ENCODE results near the gene GLT1D1. TPM values are rescaled to one million over a fixed set of nuclear protein-coding genes. Genes with fewer than 3 reads are reported as not detected.

The GLT1D1 gene
- polyA plus RNA-seq, 1 of the 3 experiments (the other 2 are of a cell fraction), result 0.05 TPM

DNA sequence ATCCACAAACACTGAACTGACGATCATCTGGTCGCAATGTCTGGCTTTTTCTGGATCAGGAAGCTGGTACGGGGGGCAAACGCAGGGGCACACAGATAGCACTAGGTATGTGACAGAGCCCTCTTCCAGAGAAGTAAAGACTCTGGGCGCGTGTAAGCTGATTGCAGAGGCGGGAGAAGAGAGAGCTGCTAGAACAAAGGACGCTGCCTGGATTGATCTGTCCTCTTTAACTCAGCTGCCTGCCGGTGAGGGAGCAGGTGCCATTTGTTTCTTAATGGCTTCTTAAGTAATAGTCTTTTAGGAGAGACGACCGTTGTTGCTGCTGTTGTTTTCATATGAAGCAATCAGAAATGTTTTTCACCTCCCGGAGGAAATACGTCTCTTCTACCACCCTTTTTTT, 77.3 kb downstream of the GLT1D1 start (continued):
- TF ChIP-seq, protein P1, sequence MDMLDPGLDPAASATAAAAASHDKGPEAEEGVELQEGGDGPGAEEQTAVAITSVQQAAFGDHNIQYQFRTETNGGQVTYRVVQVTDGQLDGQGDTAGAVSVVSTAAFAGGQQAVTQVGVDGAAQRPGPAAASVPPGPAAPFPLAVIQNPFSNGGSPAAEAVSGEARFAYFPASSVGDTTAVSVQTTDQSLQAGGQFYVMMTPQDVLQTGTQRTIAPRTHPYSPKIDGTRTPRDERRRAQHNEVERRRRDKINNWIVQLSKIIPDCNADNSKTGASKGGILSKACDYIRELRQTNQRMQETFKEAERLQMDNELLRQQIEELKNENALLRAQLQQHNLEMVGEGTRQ (IDR thresholded peaks at IDR 0.05; ENCODE audit: borderline replicate concordance, low read depth, low read length), result no peak
- TF ChIP-seq EZH2phosphoT487 (IDR thresholded peaks at IDR 0.05; ENCODE audit: borderline replicate concordance, low read depth) (no peak), CHD2 (IDR thresholded peaks at IDR 0.05; ENCODE audit: low read length, partially characterized antibody) (no peak), NRF1 (IDR thresholded peaks at IDR 0.05; ENCODE audit: low read depth, low read length) (no peak), RCOR1 (IDR thresholded peaks at IDR 0.05; ENCODE audit: low read length) (no peak), FOSL2 (IDR thresholded peaks at IDR 0.05; ENCODE audit: borderline replicate concordance, low read depth) (no peak), JUND (IDR thresholded peaks at IDR 0.05) (no peak), FOXJ3 (CRISPR knock-in tag; IDR thresholded peaks at IDR 0.05) (no peak), YY1 (IDR thresholded peaks at IDR 0.05; ENCODE audit: low read depth) (no peak)
- TF ChIP-seq, protein P2, sequence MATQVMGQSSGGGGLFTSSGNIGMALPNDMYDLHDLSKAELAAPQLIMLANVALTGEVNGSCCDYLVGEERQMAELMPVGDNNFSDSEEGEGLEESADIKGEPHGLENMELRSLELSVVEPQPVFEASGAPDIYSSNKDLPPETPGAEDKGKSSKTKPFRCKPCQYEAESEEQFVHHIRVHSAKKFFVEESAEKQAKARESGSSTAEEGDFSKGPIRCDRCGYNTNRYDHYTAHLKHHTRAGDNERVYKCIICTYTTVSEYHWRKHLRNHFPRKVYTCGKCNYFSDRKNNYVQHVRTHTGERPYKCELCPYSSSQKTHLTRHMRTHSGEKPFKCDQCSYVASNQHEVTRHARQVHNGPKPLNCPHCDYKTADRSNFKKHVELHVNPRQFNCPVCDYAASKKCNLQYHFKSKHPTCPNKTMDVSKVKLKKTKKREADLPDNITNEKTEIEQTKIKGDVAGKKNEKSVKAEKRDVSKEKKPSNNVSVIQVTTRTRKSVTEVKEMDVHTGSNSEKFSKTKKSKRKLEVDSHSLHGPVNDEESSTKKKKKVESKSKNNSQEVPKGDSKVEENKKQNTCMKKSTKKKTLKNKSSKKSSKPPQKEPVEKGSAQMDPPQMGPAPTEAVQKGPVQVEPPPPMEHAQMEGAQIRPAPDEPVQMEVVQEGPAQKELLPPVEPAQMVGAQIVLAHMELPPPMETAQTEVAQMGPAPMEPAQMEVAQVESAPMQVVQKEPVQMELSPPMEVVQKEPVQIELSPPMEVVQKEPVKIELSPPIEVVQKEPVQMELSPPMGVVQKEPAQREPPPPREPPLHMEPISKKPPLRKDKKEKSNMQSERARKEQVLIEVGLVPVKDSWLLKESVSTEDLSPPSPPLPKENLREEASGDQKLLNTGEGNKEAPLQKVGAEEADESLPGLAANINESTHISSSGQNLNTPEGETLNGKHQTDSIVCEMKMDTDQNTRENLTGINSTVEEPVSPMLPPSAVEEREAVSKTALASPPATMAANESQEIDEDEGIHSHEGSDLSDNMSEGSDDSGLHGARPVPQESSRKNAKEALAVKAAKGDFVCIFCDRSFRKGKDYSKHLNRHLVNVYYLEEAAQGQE (IDR thresholded peaks at IDR 0.05; ENCODE audit: low read depth, low read length), result no peak

DNA sequence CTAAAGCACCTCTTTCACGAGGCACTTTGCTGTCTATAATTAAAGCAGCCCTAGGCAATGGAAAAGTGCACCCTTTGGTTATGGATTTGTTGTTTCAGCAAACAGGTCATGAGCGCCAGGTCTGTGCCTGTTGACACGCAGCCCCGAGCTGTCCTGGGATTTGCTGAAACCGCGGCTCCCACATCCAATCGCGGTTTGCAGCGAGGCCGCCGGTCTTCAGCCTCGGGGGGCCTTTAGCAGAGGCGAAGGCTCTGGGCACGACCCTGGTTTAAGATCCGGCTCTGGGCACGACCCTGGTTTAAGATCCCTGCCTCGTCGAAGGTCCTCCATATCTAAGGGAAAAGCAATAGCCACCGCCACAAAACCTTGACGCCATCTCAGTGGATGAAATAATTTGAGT, 79.2 kb downstream of the GLT1D1 start:
- CTCF ChIA-PET, result no interaction called here
- H3K4me2 ChIP-seq, result no peak overlapping the region
- no peak overlapping the region for H2AFZ ChIP-seq (ENCODE audit: low read depth)
- DNase-seq, result no peak
- no peaks in the 10 kb centered on the region for H3K4me1 ChIP-seq (ENCODE audit: control insufficient read depth in 1 of 2, insufficient read depth in 2 of 2, low read depth in 1 of 2, low read length in 1 of 2)
- no peaks in the 10 kb centered on the region for H3K36me3 ChIP-seq (replicated peaks in 1 of 2; ENCODE audit: control insufficient read depth in 1 of 2, insufficient read depth in 2 of 2, low read length in 1 of 2)
- no peaks in the 10 kb centered on the region for H4K20me1 ChIP-seq (ENCODE audit: insufficient read depth)
- POLR2A ChIA-PET, result no interaction called here
- H3K79me2 ChIP-seq (ENCODE audit: insufficient read depth), result no peaks in the 10 kb centered on the region
- WGBS (ENCODE audit: low lambda C conversion rate), result 66% methylated on average over 20 of the region's 20 CpGs
- H3K27me3 ChIP-seq (ENCODE audit: insufficient read depth), result no peaks in the 10 kb centered on the region
- H3K9me3 ChIP-seq, result no peaks in the 10 kb centered on the region
- H3F3A ChIP-seq (replicated peaks; ENCODE audit: insufficient read depth), result no peaks in the 10 kb centered on the region
- H3K9ac ChIP-seq, result no peak overlapping the region
- no peak overlapping the region for H3K27ac ChIP-seq (ENCODE audit: low read depth in 2 of 2, low read length in 1 of 2)
- H3K4me3 ChIP-seq (ENCODE audit: low read depth in 2 of 2, low read length in 1 of 2), result no peak overlapping the region
- H3K9me2 ChIP-seq, result no peaks in the 10 kb centered on the region
- no peak for TF ChIP-seq ELF1 (IDR thresholded peaks at IDR 0.05)
- TF ChIP-seq SIN3A (IDR thresholded peaks at IDR 0.05; ENCODE audit: borderline replicate concordance, low read depth, low read length), result no peak
- TF ChIP-seq MXI1 (IDR thresholded peaks at IDR 0.05; ENCODE audit: low read depth, low read length), result no peak
- TF ChIP-seq, protein P2 (IDR thresholded peaks at IDR 0.05; ENCODE audit: low read depth, low read length), result no peak
- TF ChIP-seq GABPA (IDR thresholded peaks at IDR 0.05; ENCODE audit: low read depth), result no peak
- no peak for TF ChIP-seq TCF12 (IDR thresholded peaks at IDR 0.05)
- TF ChIP-seq RFX5 (IDR thresholded peaks at IDR 0.05; ENCODE audit: low read length), result no peak
- TF ChIP-seq EZH2phosphoT487 (IDR thresholded peaks at IDR 0.05; ENCODE audit: borderline replicate concordance, low read depth), result no peak
- no peak for TF ChIP-seq CHD2 (IDR thresholded peaks at IDR 0.05; ENCODE audit: low read length, partially characterized antibody)
- TF ChIP-seq RXRA (IDR thresholded peaks at IDR 0.05; ENCODE audit: borderline replicate concordance, low read depth), result no peak
- TF ChIP-seq, protein P3, sequence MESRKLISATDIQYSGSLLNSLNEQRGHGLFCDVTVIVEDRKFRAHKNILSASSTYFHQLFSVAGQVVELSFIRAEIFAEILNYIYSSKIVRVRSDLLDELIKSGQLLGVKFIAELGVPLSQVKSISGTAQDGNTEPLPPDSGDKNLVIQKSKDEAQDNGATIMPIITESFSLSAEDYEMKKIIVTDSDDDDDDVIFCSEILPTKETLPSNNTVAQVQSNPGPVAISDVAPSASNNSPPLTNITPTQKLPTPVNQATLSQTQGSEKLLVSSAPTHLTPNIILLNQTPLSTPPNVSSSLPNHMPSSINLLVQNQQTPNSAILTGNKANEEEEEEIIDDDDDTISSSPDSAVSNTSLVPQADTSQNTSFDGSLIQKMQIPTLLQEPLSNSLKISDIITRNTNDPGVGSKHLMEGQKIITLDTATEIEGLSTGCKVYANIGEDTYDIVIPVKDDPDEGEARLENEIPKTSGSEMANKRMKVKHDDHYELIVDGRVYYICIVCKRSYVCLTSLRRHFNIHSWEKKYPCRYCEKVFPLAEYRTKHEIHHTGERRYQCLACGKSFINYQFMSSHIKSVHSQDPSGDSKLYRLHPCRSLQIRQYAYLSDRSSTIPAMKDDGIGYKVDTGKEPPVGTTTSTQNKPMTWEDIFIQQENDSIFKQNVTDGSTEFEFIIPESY (IDR thresholded peaks at IDR 0.05; ENCODE audit: borderline replicate concordance, low read depth), result no peak
- TF ChIP-seq MEF2A (IDR thresholded peaks at IDR 0.05; ENCODE audit: borderline replicate concordance, low read depth), result no peak
- TF ChIP-seq, protein P4, sequence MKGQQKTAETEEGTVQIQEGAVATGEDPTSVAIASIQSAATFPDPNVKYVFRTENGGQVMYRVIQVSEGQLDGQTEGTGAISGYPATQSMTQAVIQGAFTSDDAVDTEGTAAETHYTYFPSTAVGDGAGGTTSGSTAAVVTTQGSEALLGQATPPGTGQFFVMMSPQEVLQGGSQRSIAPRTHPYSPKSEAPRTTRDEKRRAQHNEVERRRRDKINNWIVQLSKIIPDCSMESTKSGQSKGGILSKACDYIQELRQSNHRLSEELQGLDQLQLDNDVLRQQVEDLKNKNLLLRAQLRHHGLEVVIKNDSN (IDR thresholded peaks at IDR 0.05; ENCODE audit: borderline replicate concordance, low read depth), result no peak
- TF ChIP-seq FOSL2 (IDR thresholded peaks at IDR 0.05; ENCODE audit: borderline replicate concordance, low read depth), result no peak
- no peak for TF ChIP-seq FOXM1 (IDR thresholded peaks at IDR 0.05; ENCODE audit: low read depth)
- TF ChIP-seq EP300 (IDR thresholded peaks at IDR 0.05; ENCODE audit: borderline replicate concordance in 1 of 2, low read depth in 1 of 2, low read length in 1 of 2), result no peak
